ENCODE measurements around the gene CNTN5. TPM values are rescaled to one million over a fixed set of nuclear protein-coding genes. Genes with fewer than 3 reads are reported as not detected.

The CNTN5 gene
- total RNA-seq, 4 donors from 2014 or later: not detected

DNA sequence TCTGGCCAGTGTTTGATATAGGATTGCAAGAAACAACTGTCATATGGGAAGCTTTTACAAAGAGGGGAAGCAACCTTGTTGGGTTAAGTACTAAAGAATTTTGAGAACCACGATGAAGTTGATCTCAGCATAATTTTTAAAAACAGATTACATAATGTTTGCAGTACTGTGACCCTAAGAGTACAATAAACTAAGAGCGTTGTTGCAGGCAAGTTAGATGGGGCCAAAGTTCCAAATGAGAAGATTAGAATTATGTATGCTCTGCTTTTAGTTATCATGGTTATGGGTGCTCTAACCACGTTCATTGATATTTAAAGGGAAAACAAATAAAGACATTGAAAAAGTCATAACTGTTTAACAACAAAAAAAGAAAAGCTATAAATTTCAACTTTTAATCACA is 177.5 kb downstream of the CNTN5 start:
- TF ChIP-seq, protein P1, sequence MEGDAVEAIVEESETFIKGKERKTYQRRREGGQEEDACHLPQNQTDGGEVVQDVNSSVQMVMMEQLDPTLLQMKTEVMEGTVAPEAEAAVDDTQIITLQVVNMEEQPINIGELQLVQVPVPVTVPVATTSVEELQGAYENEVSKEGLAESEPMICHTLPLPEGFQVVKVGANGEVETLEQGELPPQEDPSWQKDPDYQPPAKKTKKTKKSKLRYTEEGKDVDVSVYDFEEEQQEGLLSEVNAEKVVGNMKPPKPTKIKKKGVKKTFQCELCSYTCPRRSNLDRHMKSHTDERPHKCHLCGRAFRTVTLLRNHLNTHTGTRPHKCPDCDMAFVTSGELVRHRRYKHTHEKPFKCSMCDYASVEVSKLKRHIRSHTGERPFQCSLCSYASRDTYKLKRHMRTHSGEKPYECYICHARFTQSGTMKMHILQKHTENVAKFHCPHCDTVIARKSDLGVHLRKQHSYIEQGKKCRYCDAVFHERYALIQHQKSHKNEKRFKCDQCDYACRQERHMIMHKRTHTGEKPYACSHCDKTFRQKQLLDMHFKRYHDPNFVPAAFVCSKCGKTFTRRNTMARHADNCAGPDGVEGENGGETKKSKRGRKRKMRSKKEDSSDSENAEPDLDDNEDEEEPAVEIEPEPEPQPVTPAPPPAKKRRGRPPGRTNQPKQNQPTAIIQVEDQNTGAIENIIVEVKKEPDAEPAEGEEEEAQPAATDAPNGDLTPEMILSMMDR (IDR thresholded peaks at IDR 0.05; ENCODE audit: low read depth): no peak

DNA sequence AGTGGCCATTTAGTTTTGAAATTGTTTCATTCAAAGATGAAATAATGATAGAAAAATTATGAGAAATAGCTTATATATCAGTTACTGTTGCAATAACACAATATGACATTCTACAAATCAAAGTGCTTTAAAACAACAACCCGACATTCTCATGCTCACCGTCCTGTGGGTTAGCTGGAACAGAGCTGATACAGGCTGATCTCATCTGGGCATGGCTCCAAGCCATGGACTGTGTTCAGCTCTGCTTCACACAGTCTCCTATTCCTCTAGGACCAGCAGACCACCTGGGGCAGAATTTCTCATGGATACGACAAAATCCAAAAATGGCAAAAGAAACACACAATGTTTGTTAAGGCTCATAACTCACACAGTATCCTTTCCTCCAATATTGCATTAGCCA is 178.6 kb downstream of the CNTN5 start:
- TF ChIP-seq, protein P1 (IDR thresholded peaks at IDR 0.05; ENCODE audit: low read depth): no peak

DNA sequence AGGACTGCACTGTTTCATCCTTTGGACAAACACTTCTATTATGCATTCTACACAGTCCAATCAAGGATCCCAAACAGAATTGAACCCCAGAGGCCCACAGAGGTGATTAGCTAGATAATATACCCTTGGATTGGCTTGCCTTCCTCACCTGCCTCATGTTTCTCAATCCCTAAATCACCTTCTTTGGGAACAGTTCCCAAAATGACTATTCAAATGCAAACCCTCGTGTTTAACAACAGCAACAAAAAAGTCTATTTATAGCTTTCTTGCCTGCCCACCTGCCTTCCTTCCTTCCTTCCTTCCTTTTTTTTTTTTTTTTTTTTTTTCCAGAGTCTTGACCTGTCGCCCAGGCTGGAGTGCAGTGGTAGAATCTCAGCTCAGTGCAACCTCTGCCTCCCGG is 180.0 kb downstream of the CNTN5 start:
- TF ChIP-seq, protein P1 (IDR thresholded peaks at IDR 0.05; ENCODE audit: low read depth): no peak

DNA sequence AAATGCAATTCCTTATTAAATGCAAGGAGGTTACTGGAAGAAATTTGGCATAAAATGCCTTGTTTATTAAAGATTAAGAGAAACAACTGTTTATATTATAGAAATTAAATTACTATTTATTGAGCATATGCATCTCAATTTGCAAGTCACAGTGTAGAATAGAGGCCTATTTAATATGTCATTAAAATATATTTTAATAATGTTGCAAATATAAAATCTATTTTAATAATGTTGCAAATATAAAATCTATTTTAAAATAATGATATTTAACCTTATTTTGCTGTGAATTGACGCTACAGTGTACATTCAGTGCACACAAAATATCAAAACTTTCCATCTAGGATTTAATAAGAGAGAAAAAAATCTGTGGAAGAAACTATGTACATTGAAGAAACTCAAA is 188.1 kb downstream of the CNTN5 start:
- TF ChIP-seq, protein P1 (IDR thresholded peaks at IDR 0.05; ENCODE audit: low read depth): no peak

DNA sequence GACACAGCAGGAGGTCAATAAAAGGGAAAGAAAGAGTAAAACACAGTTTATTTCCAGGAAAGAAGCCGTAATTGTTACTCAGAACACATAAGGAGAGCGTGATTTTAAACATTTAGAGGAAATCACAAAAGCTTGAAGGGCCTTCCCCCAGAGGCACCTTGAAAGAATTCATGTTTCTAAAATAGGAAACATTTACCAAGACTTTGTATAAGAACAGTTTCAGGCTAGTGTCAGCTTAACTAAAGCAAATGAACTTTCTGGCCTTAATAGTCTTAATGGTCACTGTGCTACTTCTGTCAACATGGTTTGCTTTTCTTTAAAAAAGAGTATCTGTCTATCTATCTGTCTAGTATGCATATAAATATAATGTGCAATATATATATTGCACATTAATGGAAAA is 208.8 kb downstream of the CNTN5 start:
- TF ChIP-seq, protein P1 (IDR thresholded peaks at IDR 0.05; ENCODE audit: low read depth): no peak

DNA sequence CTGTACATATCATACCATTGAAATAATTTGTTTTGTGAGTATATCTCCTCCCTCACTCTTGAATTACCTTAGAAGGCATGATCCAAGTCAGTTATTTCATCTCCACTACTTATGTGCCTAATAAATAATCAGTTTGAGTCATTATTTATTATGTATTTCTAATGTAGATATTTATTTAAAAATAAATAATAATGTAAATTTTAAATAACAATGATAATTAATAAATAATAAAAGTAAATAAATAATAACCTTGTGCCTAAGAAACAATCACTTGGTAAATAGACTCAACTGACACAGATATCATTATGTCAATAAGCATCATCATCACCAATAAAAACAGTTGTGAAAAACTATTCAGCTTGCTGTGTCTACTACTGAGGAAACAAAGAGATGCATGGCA is 213.8 kb downstream of the CNTN5 start:
- TF ChIP-seq, protein P1 (IDR thresholded peaks at IDR 0.05; ENCODE audit: low read depth): no peak

DNA sequence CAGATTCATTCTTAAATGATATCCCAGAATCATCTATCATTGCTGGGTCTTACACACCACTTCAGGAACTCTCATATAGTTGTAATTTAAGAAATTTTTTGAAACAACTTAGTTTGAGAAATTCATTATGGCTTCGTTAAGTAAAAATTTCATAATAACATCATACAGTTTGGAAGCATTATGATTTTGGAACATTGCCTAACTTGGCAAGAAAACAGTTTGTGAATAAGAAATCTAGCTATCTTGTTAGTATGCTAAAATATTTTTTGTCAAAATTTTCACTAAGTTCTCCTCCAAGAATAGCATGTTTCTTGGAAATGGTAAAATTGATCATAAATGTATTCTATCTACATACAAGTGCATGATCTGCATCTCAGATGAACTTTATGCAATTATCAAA is 217.7 kb downstream of the CNTN5 start:
- TF ChIP-seq, protein P1 (IDR thresholded peaks at IDR 0.05; ENCODE audit: low read depth): no peak

Data from subcutaneous adipose tissue (tissue), 4 donors.